Retinal pigment epithelial cell (primary cell): ENCODE data around the gene CA12.
"Not testable (repeated sequence)": the region's sequence is repeated elsewhere in the genome, so short reads cannot be mapped to it uniquely, and the experiment has no call there.

Experiments used
- DNase-seq: peaks from one replicate; pipeline ENCODE4 v3.0.0-alpha.2; 2010; ENCODE audit warnings: low read depth
- H3K4me3 ChIP-seq: 2 replicates; pipeline ENCODE4 v1.5.1; 2011; ENCODE audit warnings: mild to moderate bottlenecking, low read length, control low read depth, moderate library complexity
- TF ChIP-seq, protein P1 (sequence below): conservative IDR thresholded peaks from 2 replicates; pipeline ENCODE4 v1.5.1; 2011; ENCODE audit warnings: low read depth, low read length, control low read depth, inconsistent platforms

Gene CA12

DNA sequence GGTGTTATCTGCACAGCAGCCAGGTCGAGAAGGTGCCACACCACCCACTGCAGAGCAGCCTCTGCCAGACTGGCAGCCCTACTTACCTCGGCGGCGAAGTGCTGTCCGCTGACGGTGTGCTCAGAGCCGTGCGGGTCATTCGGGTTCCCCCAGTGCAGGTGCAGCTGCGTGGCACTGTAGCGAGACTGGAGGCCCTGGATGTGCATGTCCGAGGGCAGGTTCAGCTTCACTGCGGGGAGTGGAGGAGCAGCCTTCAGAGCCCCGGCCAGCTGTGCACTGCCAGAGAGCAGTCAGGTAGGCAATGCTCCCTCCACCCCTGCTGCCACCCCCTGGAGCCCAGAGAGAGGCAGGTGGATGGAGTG is 36.3 kb downstream of the CA12 start:
- TF ChIP-seq, protein P1, sequence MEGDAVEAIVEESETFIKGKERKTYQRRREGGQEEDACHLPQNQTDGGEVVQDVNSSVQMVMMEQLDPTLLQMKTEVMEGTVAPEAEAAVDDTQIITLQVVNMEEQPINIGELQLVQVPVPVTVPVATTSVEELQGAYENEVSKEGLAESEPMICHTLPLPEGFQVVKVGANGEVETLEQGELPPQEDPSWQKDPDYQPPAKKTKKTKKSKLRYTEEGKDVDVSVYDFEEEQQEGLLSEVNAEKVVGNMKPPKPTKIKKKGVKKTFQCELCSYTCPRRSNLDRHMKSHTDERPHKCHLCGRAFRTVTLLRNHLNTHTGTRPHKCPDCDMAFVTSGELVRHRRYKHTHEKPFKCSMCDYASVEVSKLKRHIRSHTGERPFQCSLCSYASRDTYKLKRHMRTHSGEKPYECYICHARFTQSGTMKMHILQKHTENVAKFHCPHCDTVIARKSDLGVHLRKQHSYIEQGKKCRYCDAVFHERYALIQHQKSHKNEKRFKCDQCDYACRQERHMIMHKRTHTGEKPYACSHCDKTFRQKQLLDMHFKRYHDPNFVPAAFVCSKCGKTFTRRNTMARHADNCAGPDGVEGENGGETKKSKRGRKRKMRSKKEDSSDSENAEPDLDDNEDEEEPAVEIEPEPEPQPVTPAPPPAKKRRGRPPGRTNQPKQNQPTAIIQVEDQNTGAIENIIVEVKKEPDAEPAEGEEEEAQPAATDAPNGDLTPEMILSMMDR = no peak

DNA sequence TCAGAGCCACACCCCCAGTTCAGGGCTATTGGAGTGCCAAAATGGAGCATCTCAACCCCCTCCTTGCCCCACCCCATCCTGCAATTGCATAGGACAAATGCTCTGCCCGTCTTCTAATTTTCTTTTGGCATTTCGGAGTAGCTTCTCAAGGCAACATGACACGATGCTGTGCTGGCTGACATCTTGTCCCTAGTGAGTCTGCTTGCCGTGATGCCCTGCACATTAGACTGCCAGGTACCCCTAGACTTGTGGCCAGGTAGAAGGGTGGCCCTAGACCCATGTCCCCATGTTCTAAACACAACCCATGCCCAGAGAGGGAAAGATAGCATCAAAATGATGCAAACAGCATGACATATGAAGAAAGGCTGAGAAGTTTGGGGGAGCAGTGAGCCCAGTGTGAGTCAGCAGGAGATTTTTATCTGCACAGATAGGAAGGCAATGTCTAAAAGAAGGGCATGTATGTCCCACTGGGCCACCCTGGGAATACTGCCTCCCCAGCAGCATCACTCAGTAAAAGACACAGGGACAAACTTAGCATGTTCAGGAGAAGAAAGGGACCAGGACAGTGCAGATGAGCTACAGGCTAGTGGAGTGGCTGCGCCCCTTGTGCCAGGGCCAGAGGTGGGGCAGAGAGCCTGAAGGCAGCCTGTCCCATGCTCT is 36.8 kb downstream of the CA12 start:
- H3K4me3 ChIP-seq = no peak overlapping the region
- no peak for DNase-seq
- TF ChIP-seq, protein P1 = no peak

More for the DNA sequence above, 36.3 kb downstream of the CA12 start:
- H3K4me3 ChIP-seq = no peak overlapping the region
- no peak for DNase-seq

DNA sequence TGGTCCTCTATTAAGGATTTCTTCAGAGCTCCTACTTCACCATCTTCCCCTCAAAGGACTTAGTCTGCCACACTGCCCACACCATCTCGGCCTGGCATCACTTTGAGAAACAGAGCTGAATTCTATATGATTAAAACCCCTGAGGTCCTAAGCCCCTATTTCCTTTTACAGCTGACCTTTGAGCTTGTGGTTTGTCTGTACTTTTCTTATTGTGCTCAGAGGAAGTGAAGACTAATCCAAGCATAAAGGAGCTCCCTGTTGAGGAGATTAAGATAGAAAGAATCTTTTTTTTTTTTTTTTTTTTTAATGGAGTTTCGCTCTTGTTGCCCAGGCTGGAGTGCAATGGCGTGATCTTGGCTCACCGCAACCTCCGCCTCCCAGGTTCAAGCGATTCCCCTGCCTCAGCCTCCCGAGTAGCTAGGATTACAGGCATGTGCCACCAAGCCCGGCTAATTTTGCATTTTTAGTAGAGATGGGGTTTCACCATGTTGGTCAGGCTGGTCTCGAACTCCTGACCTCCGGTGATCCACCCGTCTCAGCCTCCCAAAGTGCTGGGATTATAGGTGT is 38.6 kb downstream of the CA12 start:
- DNase-seq = peak; percentile 90
- not testable (repeated sequence) for H3K4me3 ChIP-seq

DNA sequence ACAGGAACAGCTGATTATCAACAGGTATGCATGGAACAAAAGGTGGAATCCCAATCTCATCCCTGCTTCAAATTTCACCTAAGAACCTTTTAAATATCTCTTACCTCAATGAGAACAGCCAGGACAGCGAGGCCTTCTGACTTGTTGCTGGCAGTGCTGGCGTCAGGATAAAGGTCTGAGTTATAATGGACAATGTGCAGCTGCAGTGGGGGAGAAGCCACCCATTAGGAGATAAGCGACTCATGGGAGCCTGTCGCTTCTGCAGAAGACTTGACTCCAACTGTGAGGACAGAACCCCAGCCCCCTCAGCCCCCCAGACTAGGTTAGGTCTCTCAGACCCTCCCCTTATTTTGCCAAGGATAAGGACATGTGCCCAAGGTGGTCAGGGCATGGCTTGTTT is 39.7 kb downstream of the CA12 start:
- H3K4me3 ChIP-seq = no peak overlapping the region
- TF ChIP-seq, protein P1 = no peak
- no peak for DNase-seq

DNA sequence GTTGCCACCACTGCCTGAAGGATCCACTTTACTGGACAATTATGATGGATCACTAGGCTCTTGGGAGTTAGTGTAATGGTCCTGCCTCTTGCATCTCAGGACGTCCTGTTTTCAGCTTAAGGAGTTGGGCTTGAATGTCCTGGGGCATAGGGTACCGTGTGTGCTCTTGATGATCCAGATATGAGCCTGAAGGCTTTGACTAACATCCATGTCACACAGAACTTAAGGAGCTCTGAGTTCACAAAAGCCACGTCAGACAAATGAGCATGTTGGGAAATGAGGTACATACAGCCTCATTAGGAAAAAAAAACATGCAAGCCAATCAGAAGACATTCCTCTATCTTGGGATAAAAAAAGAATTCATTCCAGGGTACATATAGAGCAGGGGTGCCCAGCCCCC is 40.8 kb downstream of the CA12 start:
- H3K4me3 ChIP-seq = no peak overlapping the region
- DNase-seq = no peak
- TF ChIP-seq, protein P1 = no peak

DNA sequence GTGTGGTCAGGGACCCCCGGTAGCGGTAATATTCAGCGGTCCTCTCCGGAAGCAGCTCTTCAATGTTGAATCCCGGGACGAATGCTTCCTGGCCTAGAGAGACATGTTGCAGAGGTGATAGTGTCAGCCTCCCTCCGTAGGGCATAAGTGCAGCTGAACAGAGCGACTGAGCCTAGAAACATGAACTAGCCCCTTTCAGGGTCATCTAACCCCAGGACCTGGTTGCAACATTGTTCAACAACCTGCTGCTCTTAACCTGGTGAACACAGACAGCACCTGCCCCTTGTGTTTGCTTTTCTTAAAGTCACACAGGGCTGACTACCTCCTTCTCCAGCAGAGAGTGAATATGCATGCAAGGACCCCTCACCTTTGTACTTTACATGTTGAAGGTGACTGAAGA is 41.3 kb downstream of the CA12 start:
- no peak overlapping the region for H3K4me3 ChIP-seq
- TF ChIP-seq, protein P1 = no peak

DNA sequence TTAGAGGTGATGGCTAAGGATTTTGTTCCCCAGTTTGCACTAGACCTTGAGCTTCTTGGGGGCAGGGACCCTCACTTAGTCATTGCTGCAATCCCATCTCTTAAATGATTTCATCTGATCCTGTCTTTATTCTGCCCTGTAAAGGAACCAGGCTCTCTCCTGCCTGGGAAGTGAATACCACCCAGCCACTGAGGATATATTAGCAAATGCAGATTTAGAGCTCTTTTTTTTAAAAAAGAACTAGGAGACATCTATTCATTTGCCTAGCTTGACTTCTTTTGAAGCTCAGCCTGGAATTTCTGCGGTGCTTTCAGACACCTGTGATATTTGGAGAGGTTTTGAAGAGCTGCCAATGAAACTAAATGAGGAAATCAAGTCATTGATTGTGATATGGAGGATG is 41.8 kb downstream of the CA12 start:
- no peak overlapping the region for H3K4me3 ChIP-seq
- TF ChIP-seq, protein P1 = no peak
- no peak for DNase-seq

More for the DNA sequence above, 41.3 kb downstream of the CA12 start:
- DNase-seq = no peak
